GM23248 (cell line): ENCODE data around the gene DDRGK1.

ENCODE experiments used
- EZH2 ChIP-seq: fragments of 200-600 bp; sonication (generic); IDR thresholded peaks from 2 replicates; pipeline ENCODE4 v1.6.1; 2018; ENCODE audit warnings: antibody characterized with exemption, mild to moderate bottlenecking; ENCODE audit not compliant: insufficient read depth, poor library complexity, severe bottlenecking
- EZH2phosphoT487 ChIP-seq: fragments of 200-600 bp; sonication (generic); IDR thresholded peaks from 2 replicates; pipeline ENCODE4 v1.6.1; 2018; ENCODE audit warnings: antibody characterized with exemption, moderate library complexity, mild to moderate bottlenecking, low read depth; ENCODE audit not compliant: insufficient read depth

GRCh38 chr20:3193806-3194616, 10.5 kb downstream of the DDRGK1 start:
- no peak for TF ChIP-seq EZH2
- no peak for TF ChIP-seq EZH2phosphoT487
